Osteocyte (in vitro differentiated cells): ENCODE measurements around the gene FXYD1. TPM values are rescaled to one million over a fixed set of nuclear protein-coding genes. Genes with fewer than 3 reads are reported as not detected.
A peak's percentile ranks its signal among the peaks of the same experiment; 100 is the strongest.

Source experiments
- DNase-seq: peaks from one replicate; pipeline ENCODE4 v3.0.0; 2021; ENCODE audit warnings: mixed read lengths; ENCODE audit not compliant: unreplicated experiment; ENCODE audit errors: extremely low spot score
- H3K27ac Mint-ChIP-seq: one replicate; pipeline ENCODE4 v1.8.0; 2021; ENCODE audit warnings: mild to moderate bottlenecking, mixed read lengths; ENCODE audit not compliant: unreplicated experiment
- H3K27me3 Mint-ChIP-seq: one replicate; pipeline ENCODE4 v1.8.0; 2021; ENCODE audit warnings: mixed read lengths; ENCODE audit not compliant: unreplicated experiment
- H3K36me3 Mint-ChIP-seq: one replicate; pipeline ENCODE4 v1.8.0; 2021; ENCODE audit warnings: mixed read lengths; ENCODE audit not compliant: unreplicated experiment
- H3K4me1 Mint-ChIP-seq: one replicate; pipeline ENCODE4 v1.8.0; 2021; ENCODE audit warnings: mixed read lengths; ENCODE audit not compliant: unreplicated experiment
- H3K4me3 Mint-ChIP-seq: one replicate; pipeline ENCODE4 v1.8.0; 2021; ENCODE audit warnings: mild to moderate bottlenecking, moderate library complexity, mixed read lengths; ENCODE audit not compliant: unreplicated experiment
- H3K9me3 Mint-ChIP-seq: one replicate; pipeline ENCODE4 v1.8.0; 2021; ENCODE audit warnings: mixed read lengths; ENCODE audit not compliant: unreplicated experiment
- total RNA-seq: library from RNA; stranded (reverse); gene quantifications from 2 replicates; pipeline ENCODE4 v1.2.1, GENCODE V29; 2021
- TF ChIP-seq, protein P1 (sequence below): fragments of 200-600 bp; sonication (generic); IDR thresholded peaks from 2 replicates; pipeline ENCODE4 v1.5.0; 2021; ENCODE audit warnings: antibody characterized with exemption, mild to moderate bottlenecking, moderate library complexity

FXYD1 gene
- total RNA-seq, 1 donor from 2014 or later, result 0.86 TPM

- peaks cover 10% of the 10 kb centered on the region for H3K4me1 Mint-ChIP-seq
- no peak overlapping the region for H3K4me3 Mint-ChIP-seq
- H3K27ac Mint-ChIP-seq, result no peak overlapping the region
- TF ChIP-seq, protein P1, sequence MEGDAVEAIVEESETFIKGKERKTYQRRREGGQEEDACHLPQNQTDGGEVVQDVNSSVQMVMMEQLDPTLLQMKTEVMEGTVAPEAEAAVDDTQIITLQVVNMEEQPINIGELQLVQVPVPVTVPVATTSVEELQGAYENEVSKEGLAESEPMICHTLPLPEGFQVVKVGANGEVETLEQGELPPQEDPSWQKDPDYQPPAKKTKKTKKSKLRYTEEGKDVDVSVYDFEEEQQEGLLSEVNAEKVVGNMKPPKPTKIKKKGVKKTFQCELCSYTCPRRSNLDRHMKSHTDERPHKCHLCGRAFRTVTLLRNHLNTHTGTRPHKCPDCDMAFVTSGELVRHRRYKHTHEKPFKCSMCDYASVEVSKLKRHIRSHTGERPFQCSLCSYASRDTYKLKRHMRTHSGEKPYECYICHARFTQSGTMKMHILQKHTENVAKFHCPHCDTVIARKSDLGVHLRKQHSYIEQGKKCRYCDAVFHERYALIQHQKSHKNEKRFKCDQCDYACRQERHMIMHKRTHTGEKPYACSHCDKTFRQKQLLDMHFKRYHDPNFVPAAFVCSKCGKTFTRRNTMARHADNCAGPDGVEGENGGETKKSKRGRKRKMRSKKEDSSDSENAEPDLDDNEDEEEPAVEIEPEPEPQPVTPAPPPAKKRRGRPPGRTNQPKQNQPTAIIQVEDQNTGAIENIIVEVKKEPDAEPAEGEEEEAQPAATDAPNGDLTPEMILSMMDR, result no peak
- no peaks in the 10 kb centered on the region for H3K27me3 Mint-ChIP-seq
- peaks cover 12% of the 10 kb centered on the region for H3K9me3 Mint-ChIP-seq
- no peak for DNase-seq
- peaks cover 33% of the 10 kb centered on the region for H3K36me3 Mint-ChIP-seq
These were observed 22.2 kb downstream of the FXYD1 start for GRCh38 chr19:35160629-35161433.

- Mint-ChIP-seq H3K27ac (no peak overlapping the region), H3K27me3 (no peaks in the 10 kb centered on the region), H3K4me3 (no peak overlapping the region), H3K36me3 (peaks cover 38% of the 10 kb centered on the region), H3K4me1 (peaks cover 7% of the 10 kb centered on the region), H3K9me3 (peaks cover 12% of the 10 kb centered on the region)
- TF ChIP-seq, protein P1, result no peak
- DNase-seq, result no peak
These were observed 22.8 kb downstream of the FXYD1 start for GRCh38 chr19:35161434-35161743.

GRCh38 chr19:35162471-35163326, 24.1 kb downstream of the FXYD1 start:
- Mint-ChIP-seq H3K27ac (peak overlapping the region; percentile 85), H3K4me1 (peaks cover 17% of the 10 kb centered on the region), H3K36me3 (peaks cover 42% of the 10 kb centered on the region), H3K4me3 (no peak overlapping the region), H3K9me3 (peaks cover 12% of the 10 kb centered on the region), H3K27me3 (no peaks in the 10 kb centered on the region)
- TF ChIP-seq, protein P1, result no peak
- no peak for DNase-seq

DNA sequence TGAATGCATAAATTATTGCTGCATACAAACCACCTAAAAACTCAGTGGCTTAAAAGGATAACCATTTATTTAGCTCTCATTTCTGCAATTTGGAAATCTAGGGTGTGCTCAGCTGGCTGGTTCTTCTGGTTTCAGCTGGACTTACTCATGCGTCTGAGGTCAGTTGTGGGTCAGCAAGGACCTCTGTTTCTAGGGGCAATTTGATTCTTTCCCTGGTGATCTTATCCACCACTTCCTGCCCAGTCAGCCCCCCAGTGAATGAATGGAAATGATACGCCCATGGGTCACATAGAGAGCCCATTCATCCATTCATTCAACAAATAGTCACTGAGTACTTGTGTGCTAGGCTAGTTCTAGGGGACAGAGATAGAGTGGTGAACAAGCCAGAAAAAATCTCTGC, 25.8 kb downstream of the FXYD1 start:
- no peak for DNase-seq
- TF ChIP-seq, protein P1, result no peak
- H3K4me3 Mint-ChIP-seq, result no peak overlapping the region
- H3K36me3 Mint-ChIP-seq, result peaks cover 37% of the 10 kb centered on the region
- peaks cover 12% of the 10 kb centered on the region for H3K9me3 Mint-ChIP-seq
- H3K27ac Mint-ChIP-seq, result no peak overlapping the region
- peaks cover 20% of the 10 kb centered on the region for H3K4me1 Mint-ChIP-seq
- H3K27me3 Mint-ChIP-seq, result no peaks in the 10 kb centered on the region
